Progenitor cell of endocrine pancreas (in vitro differentiated cells): Measurements from ENCODE around the gene APBB2. TPM values are rescaled to one million over a fixed set of nuclear protein-coding genes. Genes with fewer than 3 reads are reported as not detected.
"Not testable (repeated sequence)": the region's sequence is repeated elsewhere in the genome, so short reads cannot be mapped to it uniquely, and the experiment has no call there.

Experiments
- DNase-seq: peaks from one replicate; pipeline ENCODE4 v3.0.0; 2021; ENCODE audit warnings: low spot score; ENCODE audit not compliant: unreplicated experiment
- H3K27ac Mint-ChIP-seq: 2 replicates; pipeline ENCODE4 v1.8.0; 2021; ENCODE audit warnings: mild to moderate bottlenecking, moderate library complexity, mixed read lengths
- H3K27me3 Mint-ChIP-seq: 2 replicates; pipeline ENCODE4 v1.8.0; 2021; ENCODE audit warnings: mixed read lengths
- H3K36me3 Mint-ChIP-seq: 2 replicates; pipeline ENCODE4 v1.8.0; 2022; ENCODE audit warnings: mixed read lengths; ENCODE audit not compliant: insufficient read depth
- H3K4me1 Mint-ChIP-seq: 2 replicates; pipeline ENCODE4 v1.8.0; 2021; ENCODE audit warnings: low read depth, mixed read lengths
- H3K4me3 Mint-ChIP-seq: 2 replicates; pipeline ENCODE4 v1.8.0; 2021; ENCODE audit warnings: low read depth, mild to moderate bottlenecking, moderate library complexity, mixed read lengths
- H3K9me3 Mint-ChIP-seq: 2 replicates; pipeline ENCODE4 v1.8.0; 2021; ENCODE audit warnings: low read depth, mixed read lengths
- CTCF ChIP-seq: fragments of 200-600 bp; sonication (generic); IDR thresholded peaks from one replicate; pipeline ENCODE4 v1.5.0; 2021; ENCODE audit warnings: antibody characterized with exemption, mild to moderate bottlenecking; ENCODE audit not compliant: unreplicated experiment
- total RNA-seq: library from RNA; stranded (reverse); gene quantifications from 2 replicates; pipeline ENCODE4 v1.2.1, GENCODE V29; 2021

The APBB2 gene
- total RNA-seq, 1 donor from 2014 or later, result 61.7 TPM

- Mint-ChIP-seq H3K4me1 (peaks cover 21% of the 10 kb centered on the region), H3K36me3 (peaks cover 8% of the 10 kb centered on the region), H3K27me3 (no peaks in the 10 kb centered on the region), H3K9me3 (peaks cover 7% of the 10 kb centered on the region), H3K4me3 (no peak overlapping the region), H3K27ac (no peak overlapping the region)
- no peak for TF ChIP-seq CTCF
- no peak for DNase-seq
Observed at GRCh38 chr4:41150401-41150800, 63.9 kb downstream of the APBB2 start.

GRCh38 chr4:41149568-41149967, 64.8 kb downstream of the APBB2 start:
- not testable (repeated sequence) for H3K27me3 Mint-ChIP-seq, H3K4me3 Mint-ChIP-seq, H3K9me3 Mint-ChIP-seq, H3K27ac Mint-ChIP-seq, H3K36me3 Mint-ChIP-seq, DNase-seq
- H3K4me1 Mint-ChIP-seq, result peaks cover 25% of the 10 kb centered on the region

GRCh38 chr4:41148931-41149330, 65.4 kb downstream of the APBB2 start:
- H3K27ac Mint-ChIP-seq, result no peak overlapping the region
- peaks cover 8% of the 10 kb centered on the region for H3K36me3 Mint-ChIP-seq
- H3K4me1 Mint-ChIP-seq, result peaks cover 25% of the 10 kb centered on the region
- H3K27me3 Mint-ChIP-seq, result no peaks in the 10 kb centered on the region
- no peak for TF ChIP-seq CTCF
- H3K4me3 Mint-ChIP-seq, result no peak overlapping the region
- peaks cover 7% of the 10 kb centered on the region for H3K9me3 Mint-ChIP-seq
- DNase-seq, result no peak

- no peak for TF ChIP-seq CTCF
- H3K36me3 Mint-ChIP-seq, result peaks cover 8% of the 10 kb centered on the region
- peaks cover 7% of the 10 kb centered on the region for H3K9me3 Mint-ChIP-seq
- peaks cover 23% of the 10 kb centered on the region for H3K4me1 Mint-ChIP-seq
- no peak for DNase-seq
- H3K4me3 Mint-ChIP-seq, result no peak overlapping the region
- no peak overlapping the region for H3K27ac Mint-ChIP-seq
- no peaks in the 10 kb centered on the region for H3K27me3 Mint-ChIP-seq
Observed at GRCh38 chr4:41148292-41148691, 66.0 kb downstream of the APBB2 start.

- H3K27ac Mint-ChIP-seq, H3K36me3 Mint-ChIP-seq, H3K9me3 Mint-ChIP-seq, H3K27me3 Mint-ChIP-seq, H3K4me3 Mint-ChIP-seq, DNase-seq: not testable (repeated sequence)
- peaks cover 28% of the 10 kb centered on the region for H3K4me1 Mint-ChIP-seq
Observed at GRCh38 chr4:41147570-41147969, 66.8 kb downstream of the APBB2 start.

GRCh38 chr4:41146716-41147506, 67.4 kb downstream of the APBB2 start:
- no peaks in the 10 kb centered on the region for H3K27me3 Mint-ChIP-seq
- no peak overlapping the region for H3K4me3 Mint-ChIP-seq
- peaks cover 28% of the 10 kb centered on the region for H3K4me1 Mint-ChIP-seq
- no peak for TF ChIP-seq CTCF
- peaks cover 5% of the 10 kb centered on the region for H3K36me3 Mint-ChIP-seq
- no peak for DNase-seq
- peak overlapping the region; percentile 93 for H3K27ac Mint-ChIP-seq
- peaks cover 7% of the 10 kb centered on the region for H3K9me3 Mint-ChIP-seq
